Measurements from ENCODE around the gene IFITM1.
"Not testable (repeated sequence)": the region's sequence is repeated elsewhere in the genome, so short reads cannot be mapped to it uniquely, and the experiment has no call there.

Gene IFITM1

DNA sequence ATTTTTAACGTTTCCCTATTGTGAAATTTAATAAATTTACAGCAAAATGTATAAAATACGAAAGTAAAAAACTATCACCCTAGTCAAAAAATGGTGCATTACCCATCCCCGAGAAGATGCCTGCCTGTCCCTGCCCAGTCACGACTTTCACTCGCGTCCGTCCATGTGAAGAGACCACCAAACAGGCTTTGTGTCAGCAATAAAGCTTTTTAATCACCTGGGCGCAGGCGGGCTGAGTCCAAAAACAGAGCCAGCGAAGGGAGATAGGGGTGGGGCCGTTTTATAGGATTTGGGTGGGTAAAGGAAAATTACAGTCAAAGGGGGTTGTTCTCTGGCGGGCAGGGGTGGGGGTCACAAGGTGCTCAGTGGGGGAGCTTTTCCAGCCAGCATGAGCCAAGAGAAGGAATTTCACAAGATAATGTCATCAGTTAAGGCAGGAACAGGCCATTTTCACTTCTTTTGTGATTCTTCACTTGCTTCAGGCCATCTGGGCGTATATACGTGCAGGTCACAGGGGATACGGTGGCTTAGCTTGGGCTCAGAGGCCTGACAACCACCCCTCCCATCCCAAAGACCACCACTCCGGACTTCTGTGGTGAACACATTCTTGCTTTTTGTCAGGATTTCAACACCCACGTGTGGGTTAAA is 19.9 kb downstream of the IFITM1 start:
- not testable (repeated sequence) for H3K9me3 Mint-ChIP-seq, H3K27ac Mint-ChIP-seq, H3K36me3 Mint-ChIP-seq, H3K27me3 Mint-ChIP-seq, H3K4me3 Mint-ChIP-seq
- H3K4me1 Mint-ChIP-seq = peaks cover 60% of the 10 kb centered on the region

DNA sequence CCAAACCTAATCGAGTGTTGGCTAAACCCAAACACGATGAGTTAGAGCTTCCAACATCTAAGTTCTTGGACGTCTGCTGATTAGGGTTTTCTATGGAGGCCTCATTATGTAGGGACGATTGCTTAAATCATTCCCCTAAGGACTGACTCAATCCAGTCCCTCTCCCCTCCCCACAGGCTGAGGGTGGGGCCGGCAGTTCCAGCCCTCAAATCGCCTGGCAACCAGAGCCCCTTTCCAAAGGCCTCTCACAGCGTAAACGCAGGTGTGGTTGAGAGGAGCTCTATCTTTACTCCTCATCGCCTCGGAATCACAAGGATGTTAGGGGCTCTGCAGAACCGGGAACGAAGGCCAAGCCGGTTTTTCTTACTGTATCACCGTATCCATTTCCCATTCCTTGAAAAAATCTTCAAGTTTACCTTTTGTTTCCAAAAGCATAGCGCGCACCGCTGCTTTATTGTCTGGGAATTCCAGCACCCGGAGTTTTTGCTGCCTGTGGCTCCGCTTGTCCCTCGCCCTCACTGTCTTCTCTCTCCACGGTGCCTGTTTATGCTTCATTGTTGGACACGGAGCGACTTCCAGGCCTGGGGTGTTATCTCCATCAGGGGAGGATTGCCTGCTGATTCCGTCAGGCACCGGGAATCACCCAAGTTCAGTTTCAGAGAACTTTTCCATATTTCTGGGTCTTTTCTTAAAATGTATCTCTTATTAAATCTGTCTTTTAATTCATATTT is 20.6 kb downstream of the IFITM1 start:
- Mint-ChIP-seq H3K36me3 (no peaks in the 10 kb centered on the region), H3K4me1 (peaks cover 54% of the 10 kb centered on the region), H3K9me3 (no peaks in the 10 kb centered on the region), H3K27me3 (no peaks in the 10 kb centered on the region), H3K4me3 (no peak overlapping the region), H3K27ac (no peak overlapping the region)

DNA sequence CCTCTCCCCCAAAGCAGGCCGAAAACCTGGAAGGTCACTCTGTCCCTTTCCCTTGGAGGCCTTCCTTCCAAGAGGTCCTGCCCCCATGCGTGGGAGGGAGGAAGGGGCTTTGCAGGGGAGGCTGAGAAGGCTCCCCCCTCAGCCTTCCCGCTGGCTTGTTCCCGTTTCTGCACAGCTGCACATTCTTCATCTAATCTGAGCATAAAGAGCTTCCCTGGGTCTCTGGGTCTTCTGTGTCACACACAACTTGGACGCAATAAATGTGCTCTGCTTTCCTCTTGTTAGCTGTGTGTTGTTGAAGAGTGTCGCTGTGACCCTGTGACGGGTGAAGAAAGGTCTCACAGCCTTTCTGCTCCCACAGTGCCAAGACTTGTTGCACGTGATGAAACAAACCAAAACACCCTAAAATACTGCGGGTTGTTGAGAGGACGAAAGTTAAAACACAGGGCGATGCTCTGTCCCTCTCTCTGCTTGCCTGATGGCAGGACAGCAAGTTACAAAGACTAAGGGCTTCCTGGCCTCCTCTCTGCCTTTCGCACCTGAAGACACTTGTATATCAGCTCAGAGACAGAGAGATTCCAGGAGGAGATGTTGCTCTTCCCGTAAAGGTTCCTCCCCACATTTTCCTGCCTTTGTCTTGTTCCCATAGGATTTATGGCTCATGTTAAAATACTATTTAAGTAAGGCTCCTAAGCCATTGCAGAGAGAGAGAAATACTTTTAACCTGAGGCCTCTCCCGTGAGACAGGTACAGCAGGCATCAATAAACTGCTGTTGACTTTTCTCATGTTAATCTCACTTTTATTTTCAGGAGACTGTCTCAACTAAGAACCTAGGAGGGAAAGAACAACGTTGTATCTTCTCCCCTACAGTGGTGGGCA is 22.2 kb downstream of the IFITM1 start:
- H3K4me3 Mint-ChIP-seq = no peak overlapping the region
- peak overlapping the region; percentile 69 for H3K27ac Mint-ChIP-seq
- no peaks in the 10 kb centered on the region for H3K36me3 Mint-ChIP-seq
- H3K27me3 Mint-ChIP-seq = no peaks in the 10 kb centered on the region
- H3K9me3 Mint-ChIP-seq = no peaks in the 10 kb centered on the region
- H3K4me1 Mint-ChIP-seq = peaks cover 48% of the 10 kb centered on the region

DNA sequence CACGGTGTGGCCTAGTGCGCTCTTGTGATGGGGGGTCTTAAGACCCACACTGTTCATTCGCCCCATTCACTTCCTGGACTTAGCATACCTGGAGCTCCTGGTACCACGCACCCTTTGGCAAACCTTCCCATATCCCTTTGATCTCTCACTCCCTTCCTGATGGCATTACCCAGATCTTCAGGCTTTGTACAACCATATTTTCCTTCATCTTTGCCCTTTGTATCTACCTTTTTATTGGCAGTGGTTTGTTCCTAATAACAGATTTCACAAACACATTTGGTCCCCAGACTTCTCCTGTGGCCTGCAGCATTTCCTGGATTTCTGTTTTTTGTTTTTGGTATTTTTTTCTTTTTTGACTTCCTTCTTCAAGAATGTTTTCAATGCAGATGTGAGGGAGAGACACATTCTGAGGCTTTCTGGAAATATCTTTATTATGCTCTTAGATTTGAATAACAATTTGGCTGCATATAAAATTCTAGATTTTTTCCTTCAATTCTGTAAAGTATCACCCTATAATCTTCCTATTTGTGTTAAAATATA is 22.9 kb downstream of the IFITM1 start:
- Mint-ChIP-seq H3K36me3 (no peaks in the 10 kb centered on the region), H3K4me3 (no peak overlapping the region), H3K9me3 (no peaks in the 10 kb centered on the region), H3K4me1 (peaks cover 48% of the 10 kb centered on the region), H3K27ac (peak overlapping the region; percentile 69), H3K27me3 (no peaks in the 10 kb centered on the region)

DNA sequence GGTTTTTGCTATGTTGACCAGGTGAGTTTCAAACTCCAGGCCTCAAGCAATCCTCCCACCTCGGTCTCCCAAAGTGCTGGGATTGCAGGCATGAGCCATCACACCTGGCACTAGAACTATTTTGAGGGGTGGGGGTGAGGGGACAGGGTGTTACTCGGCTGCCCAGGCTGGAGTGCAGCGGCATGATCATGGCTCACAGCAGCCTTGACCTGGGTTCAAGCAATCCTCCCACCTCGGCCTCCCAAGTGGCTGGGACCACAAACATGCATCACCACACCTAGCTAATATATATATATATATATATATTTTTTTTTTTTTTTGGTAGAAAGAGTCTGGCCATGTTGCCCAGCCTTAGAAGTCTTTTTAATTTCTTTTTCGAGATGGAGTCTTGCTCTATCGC is 23.9 kb downstream of the IFITM1 start:
- H3K4me1 Mint-ChIP-seq = peaks cover 49% of the 10 kb centered on the region
- no peak overlapping the region for H3K4me3 Mint-ChIP-seq
- no peaks in the 10 kb centered on the region for H3K36me3 Mint-ChIP-seq
- no peaks in the 10 kb centered on the region for H3K27me3 Mint-ChIP-seq
- H3K9me3 Mint-ChIP-seq = no peaks in the 10 kb centered on the region
- H3K27ac Mint-ChIP-seq = no peak overlapping the region

DNA sequence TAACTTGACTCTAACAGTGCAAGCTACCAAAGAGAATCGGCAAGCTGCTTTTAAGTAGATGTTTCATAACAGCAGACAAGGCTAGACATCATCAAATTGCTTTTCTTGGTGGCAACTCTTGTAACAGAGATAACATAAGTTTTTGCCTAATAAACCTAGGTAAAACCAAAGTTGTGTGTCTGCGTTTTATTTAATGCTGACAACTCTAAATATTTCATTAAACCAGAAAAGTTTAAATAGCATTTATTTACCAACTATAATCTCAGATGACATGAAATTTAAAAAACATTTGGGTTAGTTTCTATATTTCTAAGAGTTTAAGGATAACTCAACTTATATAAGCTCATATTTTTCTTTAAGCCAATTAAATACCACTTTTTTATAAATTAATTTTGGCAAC is 26.1 kb downstream of the IFITM1 start:
- no peaks in the 10 kb centered on the region for H3K27me3 Mint-ChIP-seq
- no peaks in the 10 kb centered on the region for H3K36me3 Mint-ChIP-seq
- peaks cover 44% of the 10 kb centered on the region for H3K4me1 Mint-ChIP-seq

DNA sequence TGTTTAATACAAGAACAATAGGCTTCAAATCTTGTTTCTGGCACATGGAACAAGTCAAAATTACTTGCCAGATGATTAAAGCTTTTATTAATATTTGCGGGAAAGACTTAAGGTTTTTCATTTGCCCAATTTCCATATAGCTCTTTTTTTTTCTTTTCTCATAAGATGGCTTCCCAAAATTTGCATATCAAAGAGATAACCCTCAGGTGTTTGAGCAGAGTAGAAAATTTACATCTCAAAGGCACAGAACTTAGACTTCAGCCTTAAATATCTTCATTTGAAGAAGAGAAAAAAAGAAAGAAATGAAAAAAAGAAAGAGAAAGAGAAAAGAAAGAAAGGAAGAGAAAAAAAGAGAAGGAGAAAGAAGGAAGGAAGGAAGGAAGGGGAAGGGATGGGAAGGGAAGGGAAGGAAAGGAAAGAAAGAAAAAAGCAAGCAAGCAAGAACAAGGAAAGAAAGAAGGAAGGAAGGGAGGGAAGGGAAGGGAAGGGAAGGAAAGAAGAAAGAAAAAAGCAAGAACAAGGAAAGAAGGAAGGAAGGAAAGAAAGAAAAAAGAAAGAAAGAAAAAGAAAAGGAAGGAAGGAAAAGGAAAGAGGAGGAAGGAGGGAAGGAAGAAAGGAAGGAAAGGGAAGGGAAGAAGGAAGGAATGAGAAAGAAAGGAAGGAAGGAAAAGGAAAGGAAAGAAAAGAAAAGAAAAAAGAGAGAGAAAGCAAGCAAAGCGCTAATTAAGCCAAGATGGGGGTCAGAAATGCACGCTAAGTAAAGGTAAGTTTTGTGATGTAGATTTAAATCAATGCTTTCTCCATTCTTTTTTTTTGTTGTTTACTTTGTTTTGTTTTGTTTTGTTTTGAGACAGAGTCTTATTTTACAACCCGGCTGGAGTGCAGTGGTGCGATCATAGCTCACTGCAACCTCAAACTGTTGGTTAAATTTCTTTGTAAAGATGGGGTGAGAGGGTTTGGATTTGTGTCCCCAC is 27.0 kb downstream of the IFITM1 start:
- Mint-ChIP-seq H3K9me3 (no peaks in the 10 kb centered on the region), H3K27me3 (no peaks in the 10 kb centered on the region), H3K36me3 (no peaks in the 10 kb centered on the region), H3K4me1 (peaks cover 38% of the 10 kb centered on the region), H3K4me3 (no peak overlapping the region), H3K27ac (peak overlapping the region; percentile 82)

More for the DNA sequence above, 26.1 kb downstream of the IFITM1 start:
- Mint-ChIP-seq H3K4me3 (no peak overlapping the region), H3K9me3 (no peaks in the 10 kb centered on the region), H3K27ac (no peak overlapping the region)

DNA sequence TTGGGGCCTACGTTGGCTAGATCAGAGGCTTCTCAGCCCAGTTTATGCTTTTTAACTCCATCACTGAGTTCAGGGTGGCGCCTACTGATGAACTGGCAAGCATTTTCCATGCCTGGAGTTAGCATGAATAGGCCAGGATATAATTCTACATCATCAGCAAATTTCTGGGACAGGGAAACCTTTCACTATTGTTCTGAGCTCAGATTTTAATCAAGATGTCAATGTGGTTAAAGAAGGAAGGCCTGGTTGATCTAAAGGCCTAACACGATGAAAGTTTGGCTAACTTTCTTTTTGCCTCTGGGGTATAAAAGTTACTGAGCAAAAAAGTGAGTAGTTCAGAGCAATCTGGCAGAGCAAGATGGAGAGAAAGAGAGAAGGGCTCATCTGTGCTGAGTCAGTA is 28.5 kb downstream of the IFITM1 start:
- Mint-ChIP-seq H3K9me3 (no peaks in the 10 kb centered on the region), H3K4me1 (peaks cover 26% of the 10 kb centered on the region), H3K27ac (no peak overlapping the region), H3K36me3 (no peaks in the 10 kb centered on the region), H3K4me3 (no peak overlapping the region), H3K27me3 (no peaks in the 10 kb centered on the region)

DNA sequence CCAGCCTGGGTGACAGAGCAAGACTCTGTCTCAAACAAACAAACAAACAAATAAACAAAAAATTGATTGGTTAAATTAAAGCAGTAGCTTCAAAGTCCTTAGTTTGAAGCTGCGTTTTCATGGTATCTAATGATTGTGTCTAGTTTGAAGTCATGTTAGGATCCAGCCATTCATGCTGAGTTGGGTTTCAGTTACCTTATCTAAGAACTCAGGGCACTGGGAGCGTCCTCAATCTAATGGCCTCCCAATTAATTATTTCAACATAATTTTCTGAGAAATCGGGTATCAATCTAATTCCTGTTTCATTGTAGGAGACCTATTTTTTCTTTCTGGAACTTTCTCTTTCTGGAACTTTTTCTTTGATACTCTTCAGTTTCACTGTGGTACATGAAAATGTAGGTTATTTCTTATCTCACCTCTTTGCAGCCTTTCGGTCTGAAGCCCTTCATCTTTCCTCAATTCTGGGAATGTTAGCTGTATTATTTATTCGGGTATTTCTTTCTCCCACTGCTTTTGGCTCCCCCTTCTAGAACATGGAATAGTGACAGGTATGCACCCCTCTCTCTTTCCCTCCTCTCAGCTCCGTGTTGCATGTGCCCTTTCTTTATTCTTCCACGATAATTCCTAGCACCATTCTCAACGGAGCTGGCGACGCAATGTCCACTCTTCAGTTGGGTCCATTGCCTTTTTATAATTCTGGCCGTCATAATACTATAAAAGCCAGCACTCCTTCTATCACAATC is 31.2 kb downstream of the IFITM1 start:
- Mint-ChIP-seq H3K4me1 (peaks cover 26% of the 10 kb centered on the region), H3K36me3 (no peaks in the 10 kb centered on the region), H3K27ac (no peak overlapping the region), H3K4me3 (no peak overlapping the region), H3K27me3 (no peaks in the 10 kb centered on the region), H3K9me3 (no peaks in the 10 kb centered on the region)

DNA sequence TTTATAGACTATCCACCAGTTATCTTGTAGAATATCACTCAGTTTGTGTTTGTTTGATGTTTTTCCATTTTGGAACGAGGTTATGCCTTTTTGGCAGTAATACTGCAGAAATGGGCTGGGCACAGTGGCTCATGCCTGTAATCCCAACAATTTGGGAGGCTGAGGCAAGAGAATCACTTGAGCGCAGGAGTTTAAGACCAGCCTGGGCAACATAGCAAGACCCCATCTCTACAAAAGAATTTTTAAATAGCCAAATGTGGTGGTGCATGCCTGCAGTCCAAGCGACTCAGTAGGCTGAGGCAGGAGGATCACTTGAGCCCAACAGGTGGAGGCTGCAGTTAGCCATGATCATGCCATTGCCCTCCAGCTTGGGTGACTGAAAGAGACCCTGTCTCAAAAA is 32.7 kb downstream of the IFITM1 start:
- no peaks in the 10 kb centered on the region for H3K36me3 Mint-ChIP-seq
- peaks cover 25% of the 10 kb centered on the region for H3K4me1 Mint-ChIP-seq
- H3K27ac Mint-ChIP-seq = no peak overlapping the region
- H3K4me3 Mint-ChIP-seq = no peak overlapping the region
- no peaks in the 10 kb centered on the region for H3K27me3 Mint-ChIP-seq
- H3K9me3 Mint-ChIP-seq = no peaks in the 10 kb centered on the region

DNA sequence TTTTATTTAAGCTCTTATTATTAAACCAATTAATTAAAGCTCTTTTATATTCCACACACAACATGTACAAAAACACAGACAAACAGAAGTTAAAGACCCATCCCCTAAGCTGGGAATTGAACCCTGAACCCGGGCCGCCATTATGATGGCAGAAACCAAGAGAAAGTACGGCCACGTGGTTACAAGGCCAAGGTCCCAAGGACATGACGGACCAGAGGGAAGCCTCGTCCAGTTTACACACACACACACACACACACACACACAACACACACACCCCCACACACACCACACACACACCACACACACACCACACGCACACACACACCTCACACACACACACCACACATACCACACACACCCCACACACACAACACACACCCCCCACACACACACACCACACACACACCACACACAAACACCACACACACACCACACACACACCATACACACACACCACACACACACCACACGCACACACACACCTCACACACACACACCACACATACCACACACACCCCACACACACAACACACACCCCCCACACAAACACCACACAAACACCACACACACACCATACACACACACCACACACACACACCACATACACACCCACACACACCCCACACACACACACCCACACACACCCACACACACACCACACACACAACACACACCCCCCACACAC is 35.6 kb downstream of the IFITM1 start:
- H3K4me3 Mint-ChIP-seq, H3K36me3 Mint-ChIP-seq, H3K27me3 Mint-ChIP-seq, H3K27ac Mint-ChIP-seq, H3K9me3 Mint-ChIP-seq: not testable (repeated sequence)
- H3K4me1 Mint-ChIP-seq = peaks cover 36% of the 10 kb centered on the region

DNA sequence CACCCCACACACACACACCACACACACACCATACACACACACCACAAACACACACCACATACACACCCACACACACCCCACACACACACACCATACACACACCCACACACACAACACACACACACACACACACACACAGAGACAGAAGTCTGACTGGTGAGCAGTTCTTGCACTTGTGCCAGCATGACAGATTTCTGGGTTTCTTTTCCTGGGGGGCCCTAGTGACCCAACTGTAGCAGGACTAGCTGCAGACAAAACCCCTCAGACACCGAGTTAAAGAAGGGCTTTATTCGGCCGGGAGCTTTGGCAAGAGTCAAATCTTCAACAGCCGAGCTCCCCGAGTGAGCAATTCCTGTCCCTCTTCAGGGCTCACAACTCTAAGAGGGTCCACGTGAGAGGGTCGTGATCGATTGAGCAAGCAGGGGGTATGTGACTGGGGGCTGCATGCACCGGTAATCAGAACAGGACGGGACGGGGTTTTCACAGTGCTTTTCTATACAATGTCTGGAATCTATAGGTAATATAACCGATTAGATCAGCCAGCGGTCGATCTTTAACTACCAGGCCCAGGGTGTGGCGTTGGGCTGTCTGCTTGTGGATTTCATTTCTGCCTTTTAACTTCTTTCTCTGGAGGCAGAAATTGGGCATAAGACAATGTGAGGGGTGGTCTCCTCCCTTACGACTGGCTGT is 36.3 kb downstream of the IFITM1 start:
- not testable (repeated sequence) for H3K27me3 Mint-ChIP-seq, H3K9me3 Mint-ChIP-seq, H3K27ac Mint-ChIP-seq, H3K4me3 Mint-ChIP-seq, H3K36me3 Mint-ChIP-seq
- peaks cover 43% of the 10 kb centered on the region for H3K4me1 Mint-ChIP-seq

DNA sequence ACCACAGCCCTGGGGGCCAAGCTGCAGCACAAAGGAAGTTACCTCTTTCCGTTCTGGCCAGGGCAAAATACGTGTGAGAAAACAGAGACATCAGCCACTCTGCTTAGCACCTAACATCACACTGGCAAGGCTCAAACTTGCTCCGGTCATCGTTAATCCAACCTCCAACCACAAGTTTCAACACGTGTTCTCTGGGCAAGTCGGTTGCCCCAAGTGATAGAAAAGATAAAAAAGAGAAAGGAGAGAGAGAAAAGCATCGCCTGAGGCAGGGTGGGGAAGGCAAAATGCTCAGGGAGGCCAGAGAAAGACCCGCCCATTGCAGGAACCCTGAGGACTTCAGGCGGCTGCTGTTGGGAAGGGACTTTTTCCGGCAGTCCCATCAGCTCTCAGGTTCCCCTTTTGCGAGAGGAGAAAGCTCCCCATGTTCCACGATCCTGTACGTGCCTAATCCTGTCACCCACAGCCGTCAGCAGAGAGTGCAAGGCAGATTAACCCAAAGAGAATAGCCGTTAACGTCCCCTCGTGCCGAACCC is 36.9 kb downstream of the IFITM1 start:
- Mint-ChIP-seq H3K4me3 (peak overlapping the region; percentile 30), H3K4me1 (peaks cover 45% of the 10 kb centered on the region), H3K9me3 (no peaks in the 10 kb centered on the region), H3K36me3 (no peaks in the 10 kb centered on the region), H3K27me3 (no peaks in the 10 kb centered on the region), H3K27ac (peak overlapping the region; percentile 81)

Measured in activated naive CD4-positive, alpha-beta T cell treated with anti-CD3 and anti-CD28 coated beads, Interleukin-2, amount 50 U/mL, for 24 hours (primary cell).